Prostate gland (tissue), 2 donors: Measurements from ENCODE around the gene HHIPL1. TPM values are rescaled to one million over a fixed set of nuclear protein-coding genes. Genes with fewer than 3 reads are reported as not detected.
"Not testable (repeated sequence)": the region's sequence is repeated elsewhere in the genome, so short reads cannot be mapped to it uniquely, and the experiment has no call there.

Experiments used
- DNase-seq: peaks from one replicate; pipeline ENCODE4 v3.0.0-alpha.2; 2019; ENCODE audit warnings: low spot score
- H3K27ac ChIP-seq, 2 donors: fragments of 200-600 bp; sonication (generic); 2 replicates each; pipeline ENCODE4 v1.5.1; 2017 to 2019
- H3K27me3 ChIP-seq: fragments of 200-600 bp; sonication (generic); replicated peaks from 2 replicates; pipeline ENCODE4 v1.5.1; 2019; ENCODE audit not compliant: insufficient read depth
- H3K36me3 ChIP-seq, 2 donors: fragments of 200-600 bp; sonication (generic); 1 replicate in 1 of 2; 2 replicates in 1 of 2; pipeline versions ENCODE4 v1.5.1 to v1.8.1; 2017 to 2019
- H3K4me1 ChIP-seq: fragments of 200-600 bp; sonication (generic); replicated peaks from 2 replicates; pipeline ENCODE4 v1.5.1; 2019
- H3K4me3 ChIP-seq, 2 donors: fragments of 200-600 bp; sonication (generic); 2 replicates each; pipeline ENCODE4 v1.5.1; 2017 to 2019
- H3K9me3 ChIP-seq: fragments of 200-600 bp; sonication (generic); 2 replicates; pipeline ENCODE4 v1.5.1; 2017
- CTCF ChIP-seq, 4 experiments: fragments of 200-600 bp in 2 of 4; fragments of 450-650 bp in 2 of 4; sonication (generic) in 2 of 4; IDR thresholded peaks; 1 replicate in 3 of 4; 2 replicates in 1 of 4; pipeline ENCODE4 v1.5.1; 2016 to 2019; ENCODE audit warnings: antibody characterized with exemption in 4 of 4, mild to moderate bottlenecking in 2 of 4, moderate library complexity in 2 of 4
- POLR2A ChIP-seq: fragments of 450-650 bp; IDR thresholded peaks from one replicate; pipeline ENCODE4 v1.6.1; 2016; ENCODE audit warnings: antibody characterized with exemption, mild to moderate bottlenecking
- POLR2AphosphoS5 ChIP-seq: sonication (generic); formaldehyde crosslinking; IDR thresholded peaks from one replicate; pipeline ENCODE4 v1.6.1; 2017; ENCODE audit warnings: antibody characterized with exemption
- WGBS: methylation state at CpG from one replicate; pipeline ENCODE4 v1.1.5; 2018; 5-methylcytosine and 5-hydroxymethylcytosine counted together
- intact Hi-C: fragments of 100-400 bp; cut with DNase I; formaldehyde crosslinking; loops from one replicate; pipeline ENCODE4 v1.14.2; 2022
- total RNA-seq, 2 donors: library from RNA; depleted of rRNA; stranded (reverse); fragments of >200 nt; gene quantifications; one replicate each; pipeline ENCODE4 v1.1.0, GENCODE V29; 2016

Gene HHIPL1
- total RNA-seq, 2 donors from 2014 or later = 2.8 to 4.5 TPM

DNA sequence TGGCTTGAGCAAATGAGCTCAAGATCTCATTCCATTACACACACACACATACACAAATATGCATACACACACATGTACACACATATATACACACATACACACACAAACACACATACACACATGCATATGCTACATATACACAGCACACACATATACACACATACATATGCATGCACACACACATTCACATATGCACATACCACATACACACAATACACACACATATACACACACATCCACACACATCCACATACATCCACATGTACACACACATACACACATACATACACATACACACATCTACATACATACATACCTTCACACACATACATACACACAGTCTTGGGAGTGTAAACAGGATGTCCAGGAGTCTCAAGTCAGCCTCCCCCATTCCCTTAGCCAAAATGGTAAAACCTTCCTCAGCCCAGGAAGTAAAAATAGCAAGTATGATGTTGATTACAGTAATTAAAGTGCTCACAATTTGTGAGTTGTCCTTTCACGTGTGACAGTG is 12.8 kb downstream of the HHIPL1 start:
- H3K4me3 ChIP-seq = no peak overlapping the region
- DNase-seq = no peak
- intact Hi-C loops = no loop called here
- H3K27ac ChIP-seq = no peak overlapping the region
- H3K36me3 ChIP-seq = no peaks in the 10 kb centered on the region
- WGBS = 41% methylated on average over 1 of the region's 1 CpG
- TF ChIP-seq POLR2AphosphoS5 = no peak
- TF ChIP-seq POLR2A = no peak
- TF ChIP-seq CTCF (IDR thresholded peaks at IDR 0.05) = no peak
- peaks cover 12% of the 10 kb centered on the region for H3K27me3 ChIP-seq
- H3K4me1 ChIP-seq = no peaks in the 10 kb centered on the region
- H3K9me3 ChIP-seq = no peaks in the 10 kb centered on the region

DNA sequence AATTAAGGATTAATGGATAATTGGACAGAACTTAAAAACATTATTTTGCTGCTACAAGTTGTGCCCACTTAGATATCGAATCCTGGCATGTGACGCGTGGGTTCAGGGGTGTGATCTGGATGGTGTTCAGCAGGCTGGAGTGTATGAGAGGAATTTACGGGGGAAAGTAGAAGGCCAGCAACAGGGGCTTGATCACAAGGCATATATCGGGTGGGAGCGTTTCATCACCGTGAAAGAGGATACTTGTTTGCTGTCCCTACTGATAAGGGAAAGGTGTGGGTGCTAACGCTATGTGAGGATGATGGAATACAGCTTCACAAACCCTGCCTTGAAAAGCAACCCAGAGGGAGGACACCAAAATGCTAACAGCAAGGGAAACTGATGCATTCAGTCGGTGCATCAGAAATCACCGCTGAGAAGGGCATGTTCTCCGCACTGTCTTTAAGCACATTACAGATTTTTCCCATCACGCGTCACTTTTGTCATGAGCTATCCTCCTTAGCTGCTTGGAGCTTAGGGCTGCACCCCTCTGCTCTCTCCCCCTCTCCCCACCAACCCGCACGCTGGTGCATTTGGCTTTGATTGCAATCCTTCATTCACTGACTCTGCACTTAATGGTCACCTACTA is 13.4 kb downstream of the HHIPL1 start:
- no peak overlapping the region for H3K4me3 ChIP-seq
- H3K27me3 ChIP-seq = peaks cover 12% of the 10 kb centered on the region
- WGBS = 50% methylated on average over 15 of the region's 15 CpGs
- H3K4me1 ChIP-seq = no peaks in the 10 kb centered on the region
- no peaks in the 10 kb centered on the region for H3K36me3 ChIP-seq
- TF ChIP-seq POLR2AphosphoS5 (no peak), POLR2A (no peak), CTCF (IDR thresholded peaks at IDR 0.05) (no peak)
- no peak for DNase-seq
- H3K27ac ChIP-seq = no peak overlapping the region
- intact Hi-C loops = no loop called here
- H3K9me3 ChIP-seq = no peaks in the 10 kb centered on the region

DNA sequence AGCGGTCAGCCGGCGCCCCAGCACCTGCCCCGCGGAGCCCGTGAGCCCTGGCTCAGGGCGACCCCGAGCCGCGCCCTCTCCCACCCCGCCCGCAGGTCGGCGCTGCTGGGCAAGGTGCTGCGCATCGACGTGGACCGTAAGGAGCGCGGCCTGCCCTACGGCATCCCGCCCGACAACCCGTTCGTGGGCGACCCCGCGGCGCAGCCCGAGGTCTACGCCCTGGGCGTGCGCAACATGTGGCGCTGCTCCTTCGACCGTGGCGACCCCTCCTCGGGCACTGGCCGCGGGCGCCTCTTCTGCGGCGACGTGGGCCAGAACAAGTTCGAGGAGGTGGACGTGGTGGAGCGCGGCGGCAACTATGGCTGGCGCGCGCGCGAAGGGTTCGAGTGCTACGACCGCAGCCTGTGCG is 14.4 kb downstream of the HHIPL1 start:
- TF ChIP-seq POLR2AphosphoS5 = no peak
- peak in 1 of 4 experiments; percentile 4 for TF ChIP-seq CTCF (IDR thresholded peaks at IDR 0.05)
- TF ChIP-seq POLR2A = no peak
- Histone ChIP-seq H3K27ac (no peak overlapping the region), H3K9me3 (no peaks in the 10 kb centered on the region), H3K27me3 (peaks cover 12% of the 10 kb centered on the region), H3K4me1 (no peaks in the 10 kb centered on the region), H3K36me3 (no peaks in the 10 kb centered on the region), H3K4me3 (no peak overlapping the region)
- intact Hi-C loops = no loop called here
- DNase-seq = no peak
- 23% methylated on average over 34 of the region's 58 CpGs for WGBS

- intact Hi-C loops = no loop called here
- TF ChIP-seq POLR2A (no peak), CTCF (IDR thresholded peaks at IDR 0.05) (no peak), POLR2AphosphoS5 (no peak)
- peaks cover 12% of the 10 kb centered on the region for H3K27me3 ChIP-seq
- 31% methylated on average over 35 of the region's 37 CpGs for WGBS
- no peaks in the 10 kb centered on the region for H3K36me3 ChIP-seq
- no peak for DNase-seq
- no peak overlapping the region for H3K27ac ChIP-seq
- no peaks in the 10 kb centered on the region for H3K9me3 ChIP-seq
- no peak overlapping the region for H3K4me3 ChIP-seq
- H3K4me1 ChIP-seq = no peaks in the 10 kb centered on the region
Observed at GRCh38 chr14:99660006-99660566, 15.2 kb downstream of the HHIPL1 start.

- no peak for TF ChIP-seq CTCF (IDR thresholded peaks at IDR 0.05)
- no peak for TF ChIP-seq POLR2AphosphoS5
- TF ChIP-seq POLR2A = no peak
- peaks cover 12% of the 10 kb centered on the region for H3K27me3 ChIP-seq
- H3K9me3 ChIP-seq = no peaks in the 10 kb centered on the region
- intact Hi-C loops = no loop called here
- no peaks in the 10 kb centered on the region for H3K4me1 ChIP-seq
- no peak overlapping the region for H3K27ac ChIP-seq
- H3K4me3 ChIP-seq = no peak overlapping the region
- 81% methylated on average over 4 of the region's 4 CpGs for WGBS
- H3K36me3 ChIP-seq = no peaks in the 10 kb centered on the region
- no peak for DNase-seq
Observed at GRCh38 chr14:99660794-99661193, 15.9 kb downstream of the HHIPL1 start.

GRCh38 chr14:99661206-99661605 is 16.3 kb downstream of the HHIPL1 start:
- H3K27ac ChIP-seq, H3K4me3 ChIP-seq, H3K4me1 ChIP-seq, H3K9me3 ChIP-seq, H3K36me3 ChIP-seq, DNase-seq, intact Hi-C loops: not testable (repeated sequence)
- peaks cover 12% of the 10 kb centered on the region for H3K27me3 ChIP-seq
